GM06990 (cell line): Measurements from ENCODE around the gene FAM20C.

Experiments used
- DNase-seq: peaks from one replicate; pipeline ENCODE4 v3.0.0-alpha.2; 2011; ENCODE audit not compliant: insufficient read length; ENCODE audit errors: extremely low read depth
- H3K27me3 ChIP-seq: replicated peaks from 2 replicates; pipeline ENCODE4 v1.6.0; 2011; ENCODE audit warnings: low read length; ENCODE audit not compliant: control insufficient read depth, insufficient read depth
- H3K36me3 ChIP-seq: 2 replicates; pipeline ENCODE4 v1.5.1; 2011; ENCODE audit warnings: low read length; ENCODE audit not compliant: control insufficient read depth, insufficient read depth
- H3K4me3 ChIP-seq: replicated peaks from 2 replicates; pipeline ENCODE4 v1.5.1; 2011; ENCODE audit warnings: low read depth, mild to moderate bottlenecking, control low read depth, low read length
- TF ChIP-seq, protein P1 (sequence below): IDR thresholded peaks from 2 replicates; pipeline ENCODE4 v1.5.1; 2011; ENCODE audit warnings: low read length, control low read depth, mild to moderate bottlenecking, inconsistent platforms; ENCODE audit not compliant: insufficient read depth, poor library complexity, severe bottlenecking

Gene FAM20C

DNA sequence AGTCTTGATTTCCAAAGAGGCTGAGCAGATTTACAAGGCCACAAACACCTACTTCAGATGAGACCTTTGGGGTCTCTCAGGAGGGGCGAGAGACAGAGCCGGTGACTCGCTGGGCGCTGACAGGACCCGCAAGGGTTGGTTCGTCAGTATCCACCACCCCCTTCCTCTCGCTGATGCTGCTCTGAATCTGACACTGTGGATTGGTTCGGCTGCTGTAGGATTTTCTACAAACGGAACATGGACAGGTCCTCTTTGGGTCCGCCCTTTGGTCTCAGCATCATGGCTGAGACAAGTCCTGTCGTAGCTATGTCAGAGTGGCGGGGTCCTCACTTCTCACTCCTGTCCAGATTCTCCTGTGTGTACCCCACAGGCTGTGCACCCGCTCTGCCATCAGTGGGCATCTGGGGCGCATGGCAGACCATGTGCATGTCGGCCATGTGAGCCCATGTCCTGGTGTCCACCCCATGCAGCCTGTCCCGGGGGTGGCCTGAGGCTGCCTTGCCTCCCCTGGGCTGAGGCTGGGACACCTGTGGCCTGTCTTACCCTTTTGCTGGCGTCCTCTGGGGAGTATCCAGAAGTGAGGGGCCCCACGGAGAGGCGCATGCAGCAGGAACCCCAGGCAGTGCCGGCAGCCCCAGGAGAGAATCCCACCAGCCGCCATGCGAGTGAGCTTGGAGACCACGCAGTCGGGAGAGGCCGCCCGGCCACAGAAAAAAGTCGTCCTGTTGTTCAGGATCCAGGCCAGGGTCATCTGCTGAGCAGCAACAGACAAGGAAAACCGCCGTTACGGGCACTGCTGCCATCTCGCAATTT is 21.6 kb upstream of the FAM20C start:
- H3K4me3 ChIP-seq: no peak overlapping the region
- H3K27me3 ChIP-seq: peaks cover 2% of the 10 kb centered on the region; the same call in 1 of the 2 replicates
- TF ChIP-seq, protein P1, sequence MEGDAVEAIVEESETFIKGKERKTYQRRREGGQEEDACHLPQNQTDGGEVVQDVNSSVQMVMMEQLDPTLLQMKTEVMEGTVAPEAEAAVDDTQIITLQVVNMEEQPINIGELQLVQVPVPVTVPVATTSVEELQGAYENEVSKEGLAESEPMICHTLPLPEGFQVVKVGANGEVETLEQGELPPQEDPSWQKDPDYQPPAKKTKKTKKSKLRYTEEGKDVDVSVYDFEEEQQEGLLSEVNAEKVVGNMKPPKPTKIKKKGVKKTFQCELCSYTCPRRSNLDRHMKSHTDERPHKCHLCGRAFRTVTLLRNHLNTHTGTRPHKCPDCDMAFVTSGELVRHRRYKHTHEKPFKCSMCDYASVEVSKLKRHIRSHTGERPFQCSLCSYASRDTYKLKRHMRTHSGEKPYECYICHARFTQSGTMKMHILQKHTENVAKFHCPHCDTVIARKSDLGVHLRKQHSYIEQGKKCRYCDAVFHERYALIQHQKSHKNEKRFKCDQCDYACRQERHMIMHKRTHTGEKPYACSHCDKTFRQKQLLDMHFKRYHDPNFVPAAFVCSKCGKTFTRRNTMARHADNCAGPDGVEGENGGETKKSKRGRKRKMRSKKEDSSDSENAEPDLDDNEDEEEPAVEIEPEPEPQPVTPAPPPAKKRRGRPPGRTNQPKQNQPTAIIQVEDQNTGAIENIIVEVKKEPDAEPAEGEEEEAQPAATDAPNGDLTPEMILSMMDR: no peak
- DNase-seq: no peak
- no peaks in the 10 kb centered on the region for H3K36me3 ChIP-seq

DNA sequence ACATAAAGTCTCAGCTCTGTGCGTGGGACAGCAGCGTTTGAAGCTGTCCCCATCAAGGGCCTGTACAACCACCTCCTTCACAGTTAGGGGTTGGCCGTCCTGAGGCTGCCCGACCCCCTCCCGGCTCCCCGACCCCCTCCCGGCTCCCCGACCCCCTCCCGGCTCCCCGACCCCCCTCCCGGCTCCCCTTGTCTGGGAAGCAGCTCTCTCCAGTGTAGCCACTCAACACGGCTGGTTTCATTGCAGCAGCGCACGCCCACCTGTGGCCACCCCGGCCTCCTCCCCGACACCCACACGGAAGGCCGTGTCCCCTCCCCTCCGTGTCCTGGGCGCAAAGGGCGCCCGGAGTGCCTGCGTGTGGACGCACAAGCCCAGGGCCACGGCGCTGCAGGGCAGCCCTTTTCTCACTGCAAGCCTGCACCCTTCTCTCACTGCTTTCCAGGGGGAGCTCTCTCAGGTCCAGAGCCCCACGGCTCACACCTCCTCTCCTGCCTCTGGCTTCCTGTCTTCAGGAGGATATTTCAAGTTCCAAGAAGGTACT is 20.9 kb upstream of the FAM20C start:
- no peaks in the 10 kb centered on the region for H3K36me3 ChIP-seq
- peaks cover 2% of the 10 kb centered on the region; the same call in 1 of the 2 replicates for H3K27me3 ChIP-seq
- DNase-seq: no peak
- no peak overlapping the region for H3K4me3 ChIP-seq
- TF ChIP-seq, protein P1: no peak

DNA sequence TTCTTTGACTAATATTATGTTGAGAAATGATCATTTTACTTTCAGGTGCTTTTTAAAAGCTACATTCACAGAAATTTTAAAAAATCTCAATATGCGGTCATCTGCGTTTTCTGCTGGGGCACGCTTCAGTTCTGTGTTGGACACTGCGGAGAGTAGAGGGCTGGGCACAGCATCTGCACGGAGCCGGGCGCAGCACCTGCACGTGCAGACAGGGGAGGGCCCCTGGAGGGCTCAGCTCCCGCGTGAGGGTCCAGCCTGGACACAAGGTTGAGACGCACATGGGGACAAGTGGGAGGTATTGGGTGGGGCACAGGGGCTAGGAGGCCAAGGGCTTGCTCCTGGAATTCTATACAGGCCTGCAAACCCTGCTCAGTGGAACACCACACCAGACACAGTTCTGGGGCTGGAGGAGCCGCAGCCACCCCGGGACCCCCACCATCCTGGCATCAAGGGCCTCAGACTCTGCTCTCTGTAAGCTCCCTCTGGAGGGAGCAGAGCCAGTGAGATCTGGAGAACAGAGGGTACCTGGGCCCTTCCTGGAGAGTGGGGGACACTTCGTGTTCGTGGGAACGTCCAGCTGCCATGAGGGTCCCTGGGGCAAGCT is 20.4 kb upstream of the FAM20C start:
- Histone ChIP-seq H3K27me3 (peaks cover 2% of the 10 kb centered on the region; the same call in 1 of the 2 replicates), H3K4me3 (no peak overlapping the region), H3K36me3 (no peaks in the 10 kb centered on the region)
- TF ChIP-seq, protein P1: no peak
- DNase-seq: no peak

DNA sequence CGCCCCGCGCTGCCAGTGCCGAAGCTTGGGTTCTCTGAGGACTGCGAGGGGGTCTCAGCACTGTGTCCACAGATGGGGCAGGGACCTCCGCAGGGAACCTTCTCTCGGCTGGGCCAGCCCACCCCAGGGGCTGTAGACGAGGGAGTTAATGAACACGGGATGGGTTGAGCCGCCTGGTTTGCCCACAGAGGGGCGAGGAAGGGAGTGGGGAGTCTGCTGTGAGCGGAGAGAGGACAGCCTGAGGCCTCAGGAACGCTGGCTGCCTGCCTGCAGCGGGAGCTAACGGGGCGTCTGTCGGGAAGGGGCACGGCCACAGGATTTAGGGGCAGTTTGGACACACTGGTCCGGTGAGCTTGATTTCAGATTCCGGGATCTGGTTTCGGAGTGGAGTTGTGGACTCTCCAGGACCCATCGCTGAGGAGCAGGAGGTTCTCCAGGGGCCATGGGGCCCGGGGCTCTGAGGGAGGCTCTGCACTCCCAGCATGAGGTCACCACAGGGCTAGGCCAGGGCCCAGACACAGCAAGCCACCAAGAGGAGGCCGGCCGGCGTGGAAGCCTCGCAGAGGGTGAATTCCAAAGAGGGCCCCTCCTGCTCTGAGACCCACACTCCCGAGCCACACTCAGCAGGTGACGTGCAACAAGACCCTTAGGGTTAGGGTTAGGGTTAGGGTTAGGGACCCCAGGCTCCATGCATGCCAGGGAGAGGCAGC is 19.0 kb upstream of the FAM20C start:
- no peak for DNase-seq
- TF ChIP-seq, protein P1: no peak
- Histone ChIP-seq H3K36me3 (no peaks in the 10 kb centered on the region), H3K27me3 (peaks cover 2% of the 10 kb centered on the region; the same call in 1 of the 2 replicates), H3K4me3 (no peak overlapping the region)

DNA sequence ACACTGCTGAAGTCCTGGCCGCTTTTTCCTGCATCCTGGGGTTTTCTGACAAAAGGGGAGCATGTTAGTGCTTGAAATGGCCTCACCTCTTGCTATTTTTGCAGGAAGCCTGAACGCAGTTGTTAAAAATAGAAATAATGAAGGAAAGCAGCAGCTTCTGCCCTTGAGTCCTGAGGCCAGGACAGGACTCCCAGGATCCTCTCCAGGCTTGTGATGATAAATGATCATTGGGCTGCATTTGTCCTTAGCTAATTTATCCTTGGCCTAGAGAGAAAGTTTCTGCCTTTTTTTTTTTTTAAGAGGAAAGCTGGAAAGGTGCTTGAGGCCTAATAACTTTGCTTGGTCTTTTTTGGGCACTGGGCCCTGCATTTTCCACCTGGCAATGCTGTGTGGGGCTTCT is 17.7 kb upstream of the FAM20C start:
- no peak overlapping the region for H3K4me3 ChIP-seq
- H3K36me3 ChIP-seq: no peaks in the 10 kb centered on the region
- DNase-seq: no peak
- TF ChIP-seq, protein P1: no peak
- no peaks in the 10 kb centered on the region; the same call in 1 of the 2 replicates for H3K27me3 ChIP-seq
